CD14-positive monocyte (primary cell): ENCODE measurements around the gene GPRC5B. TPM values are rescaled to one million over a fixed set of nuclear protein-coding genes. Genes with fewer than 3 reads are reported as not detected.

Experiments used
- DNase-seq, 3 donors: peaks; one replicate each; pipeline ENCODE4 v3.0.0-alpha.2; 2011 to 2022
- H2AFZ ChIP-seq: 2 replicates; pipeline ENCODE4 v1.6.0; 2012; ENCODE audit warnings: mild to moderate bottlenecking, low read depth, low read length, inconsistent platforms; ENCODE audit not compliant: insufficient read depth, poor library complexity, severe bottlenecking
- H3K27ac ChIP-seq, 2 donors: 1 replicate in 1 of 2; 2 replicates in 1 of 2; pipeline ENCODE4 v1.5.1; 2012 to 2013; ENCODE audit warnings: low read length in 2 of 2, control low read depth in 1 of 2, inconsistent platforms in 1 of 2, low read depth in 1 of 2, mild to moderate bottlenecking in 1 of 2
- H3K27me3 ChIP-seq, 2 donors: one replicate each; pipeline versions ENCODE4 v1.6.0 to v1.6.1; 2011 to 2013; ENCODE audit warnings: low read length in 2 of 2; ENCODE audit not compliant: control insufficient read depth in 2 of 2, insufficient read depth in 2 of 2
- H3K36me3 ChIP-seq, 2 donors: replicated peaks in 1 of 2; 1 replicate in 1 of 2; 2 replicates in 1 of 2; pipeline versions ENCODE4 v1.5.1 to v1.6.1; 2012 to 2013; ENCODE audit warnings: low read length in 2 of 2, control low read depth in 1 of 2, inconsistent platforms in 1 of 2, mild to moderate bottlenecking in 1 of 2; ENCODE audit not compliant: insufficient read depth in 2 of 2, control insufficient read depth in 1 of 2
- H3K4me1 ChIP-seq, 2 donors: 1 replicate in 1 of 2; 2 replicates in 1 of 2; pipeline versions ENCODE4 v1.5.1 to v1.6.1; 2012 to 2013; ENCODE audit warnings: low read length in 2 of 2, control low read depth in 1 of 2, inconsistent platforms in 1 of 2, mild to moderate bottlenecking in 1 of 2, moderate library complexity in 1 of 2; ENCODE audit not compliant: insufficient read depth in 2 of 2, control insufficient read depth in 1 of 2
- H3K4me2 ChIP-seq: replicated peaks from 2 replicates; pipeline ENCODE3; 2012; ENCODE audit warnings: low read length, moderate library complexity, mild to moderate bottlenecking; ENCODE audit not compliant: poor library complexity, severe bottlenecking; ENCODE audit errors: extremely low read depth
- H3K4me3 ChIP-seq, 3 experiments: fragments of 200-600 bp in 1 of 3; sonication (generic) in 1 of 3; replicated peaks in 1 of 3; 1 replicate in 2 of 3; 2 replicates in 1 of 3; pipeline ENCODE4 v1.5.1; 2011 to 2013; ENCODE audit warnings: low read length in 3 of 3, mild to moderate bottlenecking in 3 of 3, control low read depth in 2 of 3, low read depth in 2 of 3, inconsistent platforms in 1 of 3, moderate library complexity in 1 of 3
- H3K79me2 ChIP-seq: 2 replicates; pipeline ENCODE4 v1.6.0; 2012; ENCODE audit warnings: mild to moderate bottlenecking, control low read depth, inconsistent platforms, low read length, moderate library complexity; ENCODE audit not compliant: insufficient read depth
- H3K9ac ChIP-seq: 2 replicates; pipeline ENCODE4 v1.6.0; 2017; ENCODE audit warnings: low read length, mild to moderate bottlenecking; ENCODE audit not compliant: insufficient read depth, poor library complexity, severe bottlenecking
- H3K9me3 ChIP-seq, 2 donors: replicated peaks in 1 of 2; 1 replicate in 1 of 2; 2 replicates in 1 of 2; pipeline versions ENCODE4 v1.5.1 to v1.6.1; 2012 to 2013; ENCODE audit warnings: low read length in 2 of 2, control low read depth in 1 of 2; ENCODE audit not compliant: control insufficient read depth in 1 of 2, insufficient read depth in 1 of 2
- H4K20me1 ChIP-seq: 2 replicates; pipeline ENCODE4 v1.6.0; 2012; ENCODE audit warnings: mild to moderate bottlenecking, low read length, control low read depth, moderate library complexity; ENCODE audit not compliant: insufficient read depth
- H3K27ac Mint-ChIP-seq, 7 donors: one replicate each; pipeline ENCODE4 v1.8.0; 2020; ENCODE audit warnings: mild to moderate bottlenecking in 7 of 7, mixed read lengths in 7 of 7, moderate library complexity in 6 of 7, inconsistent platforms in 2 of 7
- H3K27me3 Mint-ChIP-seq, 3 donors: one replicate each; pipeline ENCODE4 v1.8.0; 2021 to 2022; ENCODE audit warnings: low read depth in 3 of 3, mild to moderate bottlenecking in 3 of 3, mixed read lengths in 3 of 3, moderate library complexity in 3 of 3, inconsistent platforms in 1 of 3
- H3K36me3 Mint-ChIP-seq, 2 donors: one replicate each; pipeline ENCODE4 v1.8.0; 2020; ENCODE audit warnings: mixed read lengths in 2 of 2, inconsistent platforms in 1 of 2, mild to moderate bottlenecking in 1 of 2
- H3K4me1 Mint-ChIP-seq: one replicate; pipeline ENCODE4 v1.8.0; 2020; ENCODE audit warnings: mild to moderate bottlenecking, mixed read lengths
- H3K4me3 Mint-ChIP-seq, 2 donors: one replicate each; pipeline ENCODE4 v1.8.0; 2020; ENCODE audit warnings: mild to moderate bottlenecking in 2 of 2, mixed read lengths in 2 of 2, moderate library complexity in 1 of 2
- H3K9me3 Mint-ChIP-seq, 7 donors: one replicate each; pipeline ENCODE4 v1.8.0; 2020 to 2022; ENCODE audit warnings: mixed read lengths in 7 of 7, mild to moderate bottlenecking in 6 of 7, moderate library complexity in 6 of 7, inconsistent platforms in 2 of 7
- WGBS: methylation state at CpG from one replicate; pipeline ENCODE4 v1.1.5; 2013; ENCODE audit warnings: missing lambda C conversion rate; ENCODE audit not compliant: insufficient coverage; 5-methylcytosine and 5-hydroxymethylcytosine counted together
- intact Hi-C, 2 donors: fragments of 100-400 bp; cut with micrococcal nuclease; formaldehyde crosslinking; loops; one replicate each; pipeline versions ENCODE4 v1.15.0 to v1.15.1; 2023
- polyA plus RNA-seq, 3 donors: library from polyadenylated mRNA; depleted of rRNA in 1 of 3; unstranded in 2 of 3; stranded (reverse) in 1 of 3; fragments of 300-500 nt in 2 of 3; fragments of >200 nt in 1 of 3; fragmentation: Illumina TruSeq in 2 of 3; gene quantifications; 1 replicate in 2 of 3; 2 replicates in 1 of 3; pipeline ENCODE4 v1.2.3, GENCODE V29; 2012 to 2021
- TF ChIP-seq, protein P1 (sequence below): fragments of 200-600 bp; IDR thresholded peaks from one replicate; pipeline ENCODE4 v1.8.0; 2022; ENCODE audit warnings: antibody characterized with exemption, mild to moderate bottlenecking

Gene GPRC5B
- polyA plus RNA-seq, 3 donors: 0.06 to 0.24 TPM; not detected in 1

DNA sequence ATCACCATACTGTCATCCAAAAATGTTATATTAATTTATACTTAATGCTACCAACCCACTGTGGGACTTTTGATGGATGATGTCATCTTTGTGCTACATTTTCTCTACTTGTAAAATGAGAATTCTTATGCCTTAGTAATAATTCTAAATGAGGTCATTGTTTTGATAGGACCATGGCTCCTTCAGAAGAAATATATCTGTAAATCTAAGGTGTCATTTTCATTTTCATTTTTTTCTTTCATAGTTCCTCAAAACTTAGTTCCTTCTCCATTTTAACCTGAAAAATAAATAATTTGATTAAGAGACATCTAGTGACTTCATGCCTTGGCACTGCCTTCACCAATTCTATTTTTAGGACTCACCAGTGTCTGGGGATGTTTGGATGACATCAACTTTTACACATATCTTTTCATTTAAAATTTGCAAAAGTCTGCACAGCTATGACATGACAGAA lies 48.7 kb downstream of the GPRC5B start:
- no peak overlapping the region for H3K4me3 ChIP-seq
- H3K9me3 ChIP-seq: no peaks in the 10 kb centered on the region
- H3K27me3 ChIP-seq: no peaks in the 10 kb centered on the region
- no peak overlapping the region for H3K27ac ChIP-seq
- TF ChIP-seq, protein P1, sequence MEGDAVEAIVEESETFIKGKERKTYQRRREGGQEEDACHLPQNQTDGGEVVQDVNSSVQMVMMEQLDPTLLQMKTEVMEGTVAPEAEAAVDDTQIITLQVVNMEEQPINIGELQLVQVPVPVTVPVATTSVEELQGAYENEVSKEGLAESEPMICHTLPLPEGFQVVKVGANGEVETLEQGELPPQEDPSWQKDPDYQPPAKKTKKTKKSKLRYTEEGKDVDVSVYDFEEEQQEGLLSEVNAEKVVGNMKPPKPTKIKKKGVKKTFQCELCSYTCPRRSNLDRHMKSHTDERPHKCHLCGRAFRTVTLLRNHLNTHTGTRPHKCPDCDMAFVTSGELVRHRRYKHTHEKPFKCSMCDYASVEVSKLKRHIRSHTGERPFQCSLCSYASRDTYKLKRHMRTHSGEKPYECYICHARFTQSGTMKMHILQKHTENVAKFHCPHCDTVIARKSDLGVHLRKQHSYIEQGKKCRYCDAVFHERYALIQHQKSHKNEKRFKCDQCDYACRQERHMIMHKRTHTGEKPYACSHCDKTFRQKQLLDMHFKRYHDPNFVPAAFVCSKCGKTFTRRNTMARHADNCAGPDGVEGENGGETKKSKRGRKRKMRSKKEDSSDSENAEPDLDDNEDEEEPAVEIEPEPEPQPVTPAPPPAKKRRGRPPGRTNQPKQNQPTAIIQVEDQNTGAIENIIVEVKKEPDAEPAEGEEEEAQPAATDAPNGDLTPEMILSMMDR: no peak
- intact Hi-C loops: no loop called here
- Mint-ChIP-seq H3K4me1 (peaks cover 7% of the 10 kb centered on the region), H3K27me3 (no peaks in the 10 kb centered on the region), H3K9me3 (peaks cover 0 to 2% (median 0%) of the 10 kb centered on the region in 7 donors), H3K4me3 (no peak overlapping the region), H3K36me3 (no peaks in the 10 kb centered on the region), H3K27ac (no peak overlapping the region)
- H4K20me1 ChIP-seq: no peaks in the 10 kb centered on the region
- no peaks in the 10 kb centered on the region for H3K79me2 ChIP-seq
- no peaks in the 10 kb centered on the region for H3K36me3 ChIP-seq
- peaks cover 0 to 2% of the 10 kb centered on the region in 2 donors for H3K4me1 ChIP-seq
- H2AFZ ChIP-seq: no peak overlapping the region
- no peak for DNase-seq
- H3K9ac ChIP-seq: no peak overlapping the region
- no peak overlapping the region for H3K4me2 ChIP-seq

DNA sequence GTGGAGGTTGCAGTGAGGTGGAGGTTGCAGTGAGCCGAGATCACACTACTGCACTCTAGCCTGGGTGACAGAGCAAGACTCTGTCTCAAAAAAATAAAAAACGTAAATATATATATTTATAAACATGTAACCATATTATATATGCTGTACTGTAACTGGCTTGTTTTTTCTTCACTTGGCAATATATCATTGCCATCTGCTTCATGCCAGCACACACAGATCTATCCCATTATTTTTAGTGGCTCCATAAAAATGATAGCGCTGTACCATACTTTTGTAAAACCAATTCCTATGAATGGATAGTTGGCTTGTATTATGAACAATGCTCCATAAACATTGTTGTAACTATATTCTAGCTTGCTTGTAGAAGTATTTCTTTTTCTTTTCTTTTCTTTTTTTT lies 49.5 kb downstream of the GPRC5B start:
- peaks cover 7% of the 10 kb centered on the region for H3K4me1 Mint-ChIP-seq
- H3K27ac Mint-ChIP-seq: no peak overlapping the region
- H3K4me3 Mint-ChIP-seq: no peak overlapping the region
- TF ChIP-seq, protein P1: no peak
- Histone ChIP-seq H3K4me1 (peaks cover 0 to 2% of the 10 kb centered on the region in 2 donors), H4K20me1 (no peaks in the 10 kb centered on the region), H3K27me3 (no peaks in the 10 kb centered on the region), H3K4me2 (no peak overlapping the region), H3K79me2 (no peaks in the 10 kb centered on the region), H3K36me3 (no peaks in the 10 kb centered on the region), H2AFZ (no peak overlapping the region), H3K4me3 (no peak overlapping the region), H3K9me3 (no peaks in the 10 kb centered on the region), H3K9ac (no peak overlapping the region), H3K27ac (no peak overlapping the region)
- no peaks in the 10 kb centered on the region for H3K36me3 Mint-ChIP-seq
- WGBS: no CpG with 5 or more reads among the region's 3 CpGs
- H3K27me3 Mint-ChIP-seq: no peaks in the 10 kb centered on the region
- H3K9me3 Mint-ChIP-seq: peaks cover 0 to 2% (median 0%) of the 10 kb centered on the region in 7 donors
- intact Hi-C loops: no loop called here
- DNase-seq: no peak
